CD4-positive, alpha-beta T cell treated with Interleukin-15 for 4 hours (primary cell): Measurements from ENCODE around the gene HEATR3.
"Not testable (repeated sequence)": the region's sequence is repeated elsewhere in the genome, so short reads cannot be mapped to it uniquely, and the experiment has no call there.

ENCODE experiments used
- DNase-seq: peaks from one replicate; pipeline ENCODE4 v3.0.0-alpha.2; 2020; ENCODE audit warnings: low spot score

Gene HEATR3

GRCh38 chr16:50102051-50102746 is 36.4 kb downstream of the HEATR3 start:
- DNase-seq, result no peak

GRCh38 chr16:50103764-50104163 is 38.0 kb downstream of the HEATR3 start:
- DNase-seq, result no peak

- DNase-seq, result no peak
Observed at GRCh38 chr16:50114357-50115129, 48.8 kb downstream of the HEATR3 start.

GRCh38 chr16:50120711-50121110 is 54.9 kb downstream of the HEATR3 start:
- DNase-seq, result no peak

- DNase-seq, result no peak
Observed at GRCh38 chr16:50121278-50121677, 55.5 kb downstream of the HEATR3 start.

- DNase-seq, result no peak
Observed at GRCh38 chr16:50121721-50122445, 56.1 kb downstream of the HEATR3 start.

GRCh38 chr16:50123417-50123816 is 57.6 kb downstream of the HEATR3 start:
- no peak for DNase-seq

- DNase-seq, result no peak
Observed at GRCh38 chr16:50124769-50125168, 59.0 kb downstream of the HEATR3 start.

- DNase-seq, result no peak
Observed at GRCh38 chr16:50126183-50126582, 60.4 kb downstream of the HEATR3 start.

- not testable (repeated sequence) for DNase-seq
Observed at GRCh38 chr16:50132571-50132970, 66.8 kb downstream of the HEATR3 start.

- DNase-seq, result no peak
Observed at GRCh38 chr16:50133214-50133613, 67.4 kb downstream of the HEATR3 start.

- no peak for DNase-seq
Observed at GRCh38 chr16:50136399-50136798, 70.6 kb downstream of the HEATR3 start.

GRCh38 chr16:50137268-50137667 is 71.5 kb downstream of the HEATR3 start:
- DNase-seq, result no peak

- DNase-seq, result no peak
Observed at GRCh38 chr16:50139580-50139979, 73.8 kb downstream of the HEATR3 start.

GRCh38 chr16:50144211-50144610 is 78.4 kb downstream of the HEATR3 start:
- no peak for DNase-seq

GRCh38 chr16:50146479-50147435 is 81.0 kb downstream of the HEATR3 start:
- no peak for DNase-seq

GRCh38 chr16:50151322-50151721 is 85.6 kb downstream of the HEATR3 start:
- DNase-seq, result no peak

- no peak for DNase-seq
Observed at GRCh38 chr16:50151756-50152155, 86.0 kb downstream of the HEATR3 start.

- DNase-seq, result peak; percentile 57
Observed at GRCh38 chr16:50152351-50152806, 86.6 kb downstream of the HEATR3 start.

GRCh38 chr16:50152807-50153595 is 87.2 kb downstream of the HEATR3 start, which contains the start of gene TENT4B:
TSS of gene TENT4B (plus strand) at chr16:50153306. CDS start at chr16:50153622, 316 bp downstream.
- DNase-seq, result peak; percentile 86
